Embryonic facial prominence (tissue), 1 donor: ENCODE data around the gene SH3RF3.

Source experiments
- DNase-seq: peaks from one replicate; pipeline ENCODE4 v3.0.0-alpha.2; 2016; ENCODE audit errors: extremely low spot score

The SH3RF3 gene

GRCh38 chr2:109411640-109412325 lies 282.8 kb downstream of the SH3RF3 start:
- no peak for DNase-seq

- no peak for DNase-seq
These were observed 286.6 kb downstream of the SH3RF3 start for GRCh38 chr2:109415581-109416013.

GRCh38 chr2:109417701-109418335 lies 288.8 kb downstream of the SH3RF3 start:
- no peak for DNase-seq

GRCh38 chr2:109418716-109419115 lies 289.7 kb downstream of the SH3RF3 start:
- DNase-seq: no peak

GRCh38 chr2:109419171-109419756 lies 290.3 kb downstream of the SH3RF3 start:
- DNase-seq: no peak

GRCh38 chr2:109419960-109420370 lies 291.0 kb downstream of the SH3RF3 start:
- no peak for DNase-seq

GRCh38 chr2:109421101-109421500 lies 292.1 kb downstream of the SH3RF3 start:
- DNase-seq: no peak

GRCh38 chr2:109421642-109422041 lies 292.6 kb downstream of the SH3RF3 start:
- DNase-seq: no peak

GRCh38 chr2:109422071-109422757 lies 293.2 kb downstream of the SH3RF3 start:
- DNase-seq: no peak

GRCh38 chr2:109422758-109423500 lies 293.9 kb downstream of the SH3RF3 start:
- DNase-seq: no peak

- no peak for DNase-seq
These were observed 294.8 kb downstream of the SH3RF3 start for GRCh38 chr2:109423556-109424359.

GRCh38 chr2:109425411-109425810 lies 296.4 kb downstream of the SH3RF3 start:
- no peak for DNase-seq

- DNase-seq: no peak
These were observed 298.7 kb downstream of the SH3RF3 start for GRCh38 chr2:109427661-109428091.

GRCh38 chr2:109428281-109428680 lies 299.3 kb downstream of the SH3RF3 start:
- DNase-seq: no peak

- no peak for DNase-seq
These were observed 300.0 kb downstream of the SH3RF3 start for GRCh38 chr2:109428841-109429566.

- no peak for DNase-seq
These were observed 300.7 kb downstream of the SH3RF3 start for GRCh38 chr2:109429567-109430328.

- DNase-seq: no peak
These were observed 301.3 kb downstream of the SH3RF3 start for GRCh38 chr2:109430329-109430636.

GRCh38 chr2:109432421-109432820 lies 303.4 kb downstream of the SH3RF3 start:
- DNase-seq: no peak

GRCh38 chr2:109433486-109433885 lies 304.5 kb downstream of the SH3RF3 start:
- DNase-seq: no peak

- no peak for DNase-seq
These were observed 304.9 kb downstream of the SH3RF3 start for GRCh38 chr2:109433926-109434325.
